Gastroesophageal sphincter (tissue), 3 donors: ENCODE measurements around the gene FRK.

Experiments
- EP300 ChIP-seq: sonication (generic); formaldehyde crosslinking; IDR thresholded peaks from one replicate; pipeline ENCODE4 v1.6.1; 2017; ENCODE audit warnings: antibody characterized with exemption, mild to moderate bottlenecking
- POLR2A ChIP-seq, 2 donors: fragments of 450-650 bp; IDR thresholded peaks; one replicate each; pipeline ENCODE4 v1.6.1; 2017; ENCODE audit warnings: antibody characterized with exemption in 2 of 2, mild to moderate bottlenecking in 2 of 2, moderate library complexity in 1 of 2
- POLR2AphosphoS5 ChIP-seq: sonication (generic); formaldehyde crosslinking; IDR thresholded peaks from one replicate; pipeline ENCODE4 v1.6.1; 2017; ENCODE audit warnings: antibody characterized with exemption
- TF ChIP-seq, protein P1 (sequence below), 4 experiments: fragments of 200-600 bp in 2 of 4; fragments of 450-650 bp in 2 of 4; sonication (generic) in 1 of 4; IDR thresholded peaks; one replicate each; pipeline ENCODE4 v1.5.1; 2017 to 2019; ENCODE audit warnings: antibody characterized with exemption in 4 of 4, mild to moderate bottlenecking in 2 of 4, moderate library complexity in 2 of 4

DNA sequence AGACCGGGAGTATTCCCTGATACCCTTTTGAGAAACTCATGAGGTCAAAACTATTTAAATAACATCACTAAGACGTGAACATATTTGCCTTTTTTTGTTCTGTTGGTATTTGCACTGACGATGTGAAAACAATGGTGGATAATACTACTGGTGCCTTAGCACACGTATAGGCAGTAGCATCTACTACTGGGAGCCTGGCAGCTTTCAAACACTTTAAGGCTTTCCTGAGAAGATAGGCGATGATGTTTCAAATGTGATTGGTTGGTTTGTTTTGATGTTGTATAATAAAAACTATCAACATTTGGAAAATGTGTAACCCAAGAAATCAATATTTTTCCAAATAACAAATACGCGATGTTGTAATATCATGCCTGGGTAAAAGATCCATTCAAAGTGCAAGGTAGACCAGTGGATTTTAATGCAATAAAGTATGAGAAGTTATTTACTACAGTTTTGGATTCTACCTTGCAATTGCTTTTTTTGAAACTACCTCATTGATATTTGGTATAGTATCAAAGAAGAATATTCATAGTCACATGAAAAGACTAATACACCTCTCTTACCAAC, 166.2 kb downstream of the FRK start:
- TF ChIP-seq, protein P1, sequence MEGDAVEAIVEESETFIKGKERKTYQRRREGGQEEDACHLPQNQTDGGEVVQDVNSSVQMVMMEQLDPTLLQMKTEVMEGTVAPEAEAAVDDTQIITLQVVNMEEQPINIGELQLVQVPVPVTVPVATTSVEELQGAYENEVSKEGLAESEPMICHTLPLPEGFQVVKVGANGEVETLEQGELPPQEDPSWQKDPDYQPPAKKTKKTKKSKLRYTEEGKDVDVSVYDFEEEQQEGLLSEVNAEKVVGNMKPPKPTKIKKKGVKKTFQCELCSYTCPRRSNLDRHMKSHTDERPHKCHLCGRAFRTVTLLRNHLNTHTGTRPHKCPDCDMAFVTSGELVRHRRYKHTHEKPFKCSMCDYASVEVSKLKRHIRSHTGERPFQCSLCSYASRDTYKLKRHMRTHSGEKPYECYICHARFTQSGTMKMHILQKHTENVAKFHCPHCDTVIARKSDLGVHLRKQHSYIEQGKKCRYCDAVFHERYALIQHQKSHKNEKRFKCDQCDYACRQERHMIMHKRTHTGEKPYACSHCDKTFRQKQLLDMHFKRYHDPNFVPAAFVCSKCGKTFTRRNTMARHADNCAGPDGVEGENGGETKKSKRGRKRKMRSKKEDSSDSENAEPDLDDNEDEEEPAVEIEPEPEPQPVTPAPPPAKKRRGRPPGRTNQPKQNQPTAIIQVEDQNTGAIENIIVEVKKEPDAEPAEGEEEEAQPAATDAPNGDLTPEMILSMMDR (IDR thresholded peaks at IDR 0.05): no peak
- no peak for TF ChIP-seq POLR2AphosphoS5
- TF ChIP-seq POLR2A (IDR thresholded peaks at IDR 0.05): no peak
- no peak for TF ChIP-seq EP300
